ENCODE measurements around the gene ATF1. TPM values are rescaled to one million over a fixed set of nuclear protein-coding genes. Genes with fewer than 3 reads are reported as not detected.

Gene ATF1
- total and polyA plus RNA-seq, 10 of the 15 experiments (the other 5 are each of a cell fraction or from before 2014, with no cell fraction given), result 15.4 to 92.0 (median 33.6) TPM

- in situ Hi-C loops (cut with MboI), result no loop called here
- SMC1A ChIA-PET (ENCODE audit: uncharacterized antibody, unreplicated experiment), result no interaction called here
- Histone ChIP-seq H3K4me3 (no peak overlapping the region), H3K79me2 (ENCODE audit: control insufficient read depth, insufficient read depth, low read length) (no peaks in the 10 kb centered on the region), H3K9me3 (replicated peaks; ENCODE audit: control insufficient read depth, insufficient read depth, low read length) (no peaks in the 10 kb centered on the region), H2AFZ (ENCODE audit: control insufficient read depth, low read depth, low read length) (no peak overlapping the region), H3K27ac (ENCODE audit: control insufficient read depth, insufficient read depth) (no peak overlapping the region), H4K20me1 (ENCODE audit: control insufficient read depth, insufficient read depth) (no peaks in the 10 kb centered on the region), H3K9ac (ENCODE audit: control insufficient read depth, insufficient read depth, low read length) (no peak overlapping the region), H3K27me3 (replicated peaks in 1 of 2; ENCODE audit: control insufficient read depth in 2 of 2, insufficient read depth in 2 of 2, low read length in 1 of 2) (no peaks in the 10 kb centered on the region), H3K4me2 (ENCODE audit: control insufficient read depth, insufficient read depth) (no peak overlapping the region), H3K4me1 (ENCODE audit: control insufficient read depth, insufficient read depth, low read length) (no peaks in the 10 kb centered on the region), H3K36me3 (ENCODE audit: control insufficient read depth in 2 of 2, insufficient read depth in 2 of 2, low read length in 1 of 2) (no peaks in the 10 kb centered on the region)
- no peak for TF ChIP-seq RBBP5 (conservative IDR thresholded peaks at IDR 0.05)
- TF ChIP-seq ZBED1 (IDR thresholded peaks at IDR 0.05; ENCODE audit: borderline replicate concordance), result no peak
- no peak for TF ChIP-seq CBX5 (IDR thresholded peaks at IDR 0.05; ENCODE audit: low read depth)
- TF ChIP-seq, protein P1, sequence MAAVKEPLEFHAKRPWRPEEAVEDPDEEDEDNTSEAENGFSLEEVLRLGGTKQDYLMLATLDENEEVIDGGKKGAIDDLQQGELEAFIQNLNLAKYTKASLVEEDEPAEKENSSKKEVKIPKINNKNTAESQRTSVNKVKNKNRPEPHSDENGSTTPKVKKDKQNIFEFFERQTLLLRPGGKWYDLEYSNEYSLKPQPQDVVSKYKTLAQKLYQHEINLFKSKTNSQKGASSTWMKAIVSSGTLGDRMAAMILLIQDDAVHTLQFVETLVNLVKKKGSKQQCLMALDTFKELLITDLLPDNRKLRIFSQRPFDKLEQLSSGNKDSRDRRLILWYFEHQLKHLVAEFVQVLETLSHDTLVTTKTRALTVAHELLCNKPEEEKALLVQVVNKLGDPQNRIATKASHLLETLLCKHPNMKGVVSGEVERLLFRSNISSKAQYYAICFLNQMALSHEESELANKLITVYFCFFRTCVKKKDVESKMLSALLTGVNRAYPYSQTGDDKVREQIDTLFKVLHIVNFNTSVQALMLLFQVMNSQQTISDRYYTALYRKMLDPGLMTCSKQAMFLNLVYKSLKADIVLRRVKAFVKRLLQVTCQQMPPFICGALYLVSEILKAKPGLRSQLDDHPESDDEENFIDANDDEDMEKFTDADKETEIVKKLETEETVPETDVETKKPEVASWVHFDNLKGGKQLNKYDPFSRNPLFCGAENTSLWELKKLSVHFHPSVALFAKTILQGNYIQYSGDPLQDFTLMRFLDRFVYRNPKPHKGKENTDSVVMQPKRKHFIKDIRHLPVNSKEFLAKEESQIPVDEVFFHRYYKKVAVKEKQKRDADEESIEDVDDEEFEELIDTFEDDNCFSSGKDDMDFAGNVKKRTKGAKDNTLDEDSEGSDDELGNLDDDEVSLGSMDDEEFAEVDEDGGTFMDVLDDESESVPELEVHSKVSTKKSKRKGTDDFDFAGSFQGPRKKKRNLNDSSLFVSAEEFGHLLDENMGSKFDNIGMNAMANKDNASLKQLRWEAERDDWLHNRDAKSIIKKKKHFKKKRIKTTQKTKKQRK (IDR thresholded peaks at IDR 0.05; ENCODE audit: low read depth, low read length), result no peak
- no peak for TF ChIP-seq FOXM1 (IDR thresholded peaks at IDR 0.05; ENCODE audit: low read depth, low read length)
- FAIRE-seq (no peak), ATAC-seq (no peak), DNase-seq (ENCODE audit: low read depth, low spot score) (no peak)
- no TSS peak for BruUV-seq (replicated peaks)
- CTCF ChIA-PET, result interaction anchor here (1.0 to 1.9 kb wide), 2 partner anchors 34 to 127 kb away, joined by 4 to 6 read pairs; no protein-coding TSS in a partner anchor
- 64% methylated on average over 4 of the region's 4 CpGs for WGBS (ENCODE audit: insufficient coverage, insufficient replicate concordance, low lambda C conversion rate, missing lambda C conversion rate)
- POLR2A ChIA-PET, result no interaction called here
- RAD21 ChIA-PET (ENCODE audit: unreplicated experiment), result interaction anchor here (0.6 kb wide), 1 partner anchor 176 kb away, joined by 3 read pairs; no protein-coding TSS in a partner anchor
- intact Hi-C loops (cut with micrococcal nuclease; ENCODE audit: unreplicated experiment), result no loop called here
These were observed 95.9 kb downstream of the ATF1 start for GRCh38 chr12:50859621-50860310.

All from GM12878 (cell line).